SK-N-DZ (cell line): ENCODE data around the gene SEC24C.
"Not testable (repeated sequence)": the region's sequence is repeated elsewhere in the genome, so short reads cannot be mapped to it uniquely, and the experiment has no call there.

ENCODE experiments used
- DNase-seq: peaks from one replicate; pipeline ENCODE4 v3.0.0-alpha.2; 2015; ENCODE audit warnings: low spot score

Gene SEC24C

DNA sequence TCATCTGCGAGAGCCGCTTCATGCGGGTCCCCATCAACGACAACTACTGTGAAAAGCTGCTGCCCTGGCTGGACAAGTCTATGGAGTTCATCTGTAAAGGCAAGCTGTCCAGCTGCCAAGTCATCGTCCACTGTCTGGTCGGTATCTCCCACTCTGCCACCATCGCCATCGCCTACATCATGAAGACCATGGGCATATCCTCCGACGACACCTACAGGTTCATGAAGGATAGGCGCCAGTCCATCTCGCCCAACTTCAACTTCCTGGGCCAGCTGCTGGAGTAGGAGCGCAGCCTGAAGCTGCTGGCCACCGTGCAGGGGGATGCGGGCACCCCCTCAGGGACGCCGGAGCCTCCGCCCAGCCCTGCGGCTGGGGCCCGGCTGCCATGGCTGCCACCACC lies 11.7 kb upstream of the SEC24C start:
- DNase-seq: no peak

DNA sequence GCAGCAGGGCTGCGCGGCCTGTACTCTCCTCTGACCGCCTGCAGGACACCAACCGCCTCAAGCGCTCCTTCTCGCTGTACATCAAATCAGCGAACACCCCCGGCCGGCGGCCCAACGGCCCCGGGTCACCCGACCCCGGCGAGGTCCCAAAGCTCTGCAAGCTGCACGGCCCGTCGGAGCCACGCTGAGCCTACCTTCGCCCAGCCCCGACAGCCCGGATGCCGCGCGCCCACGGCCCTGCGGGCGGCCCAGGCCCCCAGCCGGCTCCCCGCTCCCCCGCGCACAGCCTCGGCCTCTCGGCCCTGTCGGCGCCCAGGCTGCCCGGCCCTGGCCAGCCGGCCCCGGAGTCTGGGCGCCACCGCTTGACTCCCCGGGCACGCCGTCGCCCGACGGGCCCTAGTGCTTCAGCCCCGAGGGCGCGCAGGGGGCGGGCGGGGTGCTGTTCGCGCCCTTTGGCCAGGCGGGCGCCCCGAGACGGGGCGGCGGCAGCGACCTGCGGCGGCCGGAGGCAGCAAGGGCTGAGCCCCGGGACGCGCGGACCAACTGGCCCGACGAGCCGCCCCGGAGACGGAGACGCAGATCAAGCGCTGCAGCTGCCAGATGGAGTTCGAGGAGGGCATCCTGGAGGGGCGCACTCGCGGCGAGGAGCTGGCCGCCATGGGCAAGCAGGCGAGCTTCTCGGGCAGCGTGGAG lies 11.1 kb upstream of the SEC24C start:
- DNase-seq: no peak

DNA sequence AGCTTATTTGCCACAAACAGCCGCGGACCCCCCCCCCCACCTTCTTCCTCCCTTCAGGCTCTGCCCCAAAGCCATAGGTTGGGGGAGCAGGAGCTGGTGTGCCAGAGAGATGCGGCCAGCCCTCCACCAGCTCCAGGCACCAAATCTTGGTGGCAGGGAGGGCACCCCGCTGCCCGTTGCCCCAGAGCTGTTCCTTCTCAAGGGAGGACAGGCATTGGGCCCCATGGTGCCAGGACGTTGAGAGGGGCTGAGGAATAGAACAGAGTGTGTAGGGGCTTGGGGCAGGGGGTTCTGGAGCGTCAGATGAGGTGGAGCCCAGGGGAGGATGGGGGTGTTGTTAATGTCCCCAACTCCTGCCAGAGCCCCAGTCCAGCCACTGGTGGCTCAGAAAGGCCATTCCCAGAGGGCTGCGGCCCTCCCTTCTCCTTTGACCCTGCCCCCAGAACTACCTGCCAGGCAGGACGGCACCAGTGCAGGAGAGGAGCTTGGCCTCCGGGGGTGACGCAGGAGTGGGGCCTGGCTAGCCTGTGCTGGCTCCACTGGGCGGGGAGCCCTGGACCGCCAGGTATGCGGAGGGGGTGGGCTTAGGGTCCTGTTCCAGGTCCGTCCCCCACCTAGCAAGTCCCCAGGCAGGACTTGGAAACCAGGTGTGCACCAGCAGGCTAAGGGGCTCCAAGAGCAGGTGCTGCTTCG lies 10.0 kb upstream of the SEC24C start:
- DNase-seq: no peak

DNA sequence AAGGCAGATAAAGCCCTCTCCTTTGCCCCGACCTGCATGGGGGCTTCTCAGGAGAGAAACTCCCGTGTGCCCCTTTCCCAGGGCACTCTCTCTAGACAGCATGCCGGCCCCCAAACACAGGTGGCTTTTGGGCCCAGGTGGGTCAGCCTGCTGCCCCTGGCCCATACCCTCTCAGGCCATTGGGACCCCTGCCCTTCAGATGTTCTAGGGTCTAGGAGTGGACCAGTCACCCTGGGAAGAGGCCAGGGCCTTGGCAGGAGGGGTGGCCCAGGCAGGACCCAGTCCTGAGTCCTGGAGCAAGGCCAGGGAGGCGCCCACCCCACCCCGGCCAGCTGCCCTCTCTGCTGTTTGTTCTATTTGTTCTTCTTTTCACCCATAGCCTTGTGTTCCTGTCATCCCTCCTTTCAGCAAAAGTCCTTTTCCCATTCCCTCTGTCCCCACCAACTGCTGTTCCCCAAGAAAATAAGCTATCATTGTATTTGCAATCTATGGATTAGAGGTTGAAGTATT lies 9.3 kb upstream of the SEC24C start:
- no peak for DNase-seq

DNA sequence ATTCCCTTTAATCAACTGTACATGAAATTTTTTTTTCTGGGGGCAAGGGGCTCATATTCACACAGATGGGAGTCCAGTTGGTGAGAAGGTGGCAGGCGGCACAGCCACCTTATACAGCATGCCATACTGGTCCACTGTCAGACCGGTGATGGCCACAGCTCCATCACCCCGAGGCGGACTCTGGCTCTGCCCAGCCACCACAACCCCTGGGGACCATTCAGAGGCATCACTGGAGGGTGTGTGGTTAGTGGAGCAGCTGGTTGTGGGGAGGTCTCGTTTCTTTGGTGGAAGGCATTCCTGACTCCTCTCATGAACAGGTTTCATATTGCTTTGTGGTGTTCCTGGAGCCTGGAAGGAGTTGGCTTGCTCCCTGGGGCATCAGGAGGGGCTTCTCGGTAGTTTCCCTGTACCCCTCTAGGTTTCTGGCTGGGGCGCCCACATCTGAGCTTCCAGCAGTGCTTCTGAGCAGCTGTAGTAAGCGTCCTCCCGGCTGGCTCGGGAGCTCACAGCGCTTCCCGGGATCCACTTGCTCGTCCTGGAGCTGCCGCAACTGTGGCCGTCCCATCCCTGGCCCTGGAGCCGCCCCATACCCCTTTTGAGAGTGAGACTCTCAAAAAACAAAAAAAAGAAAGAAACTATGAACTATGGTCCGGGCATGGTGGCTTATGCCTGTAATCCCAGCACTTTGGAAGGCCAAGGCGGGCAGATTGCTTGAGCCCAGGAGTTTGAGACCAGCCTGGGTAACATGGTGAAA lies 3.5 kb upstream of the SEC24C start:
- DNase-seq: not testable (repeated sequence)

DNA sequence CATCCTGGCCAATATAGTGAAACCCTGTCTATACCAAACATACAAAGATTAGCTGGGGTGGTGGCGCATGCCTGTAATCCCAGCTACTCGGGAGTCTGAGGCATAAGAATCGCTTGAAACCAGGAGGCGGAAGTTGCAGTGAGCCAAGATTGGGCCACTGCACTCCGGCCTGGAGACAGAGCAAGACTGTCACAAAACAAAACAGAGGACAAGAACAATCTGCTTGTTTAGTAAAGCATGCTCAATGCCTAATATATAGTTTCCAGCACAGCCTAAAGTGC lies 1.8 kb upstream of the SEC24C start:
- no peak for DNase-seq

DNA sequence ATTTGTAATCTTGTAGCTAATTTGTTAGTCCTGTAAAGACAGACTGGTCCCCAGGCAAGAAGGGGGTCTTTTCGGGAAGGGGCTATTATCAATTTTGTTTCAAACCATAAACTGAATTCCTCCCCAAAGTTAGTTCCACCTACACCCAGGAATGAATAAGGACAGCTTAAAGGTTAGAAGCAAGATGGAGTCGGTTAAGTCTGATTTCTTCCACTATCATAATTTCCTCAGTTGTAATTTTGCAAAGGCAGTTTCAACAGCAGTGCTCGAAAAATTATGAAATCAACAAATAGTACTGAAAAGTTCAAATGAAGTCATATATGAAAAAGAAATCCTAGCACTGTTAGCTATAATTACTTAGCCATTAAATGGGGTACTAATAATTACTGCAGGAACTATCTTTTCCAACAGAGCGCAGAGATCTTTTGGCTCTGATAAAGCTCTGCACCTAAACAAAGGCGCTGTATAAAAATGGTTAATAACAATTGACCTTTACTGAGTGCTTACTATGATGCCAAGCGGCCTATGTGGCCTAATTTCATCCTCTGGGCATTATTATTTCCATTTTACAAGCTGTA lies 756 bp upstream of the SEC24C start:
- no peak for DNase-seq

DNA sequence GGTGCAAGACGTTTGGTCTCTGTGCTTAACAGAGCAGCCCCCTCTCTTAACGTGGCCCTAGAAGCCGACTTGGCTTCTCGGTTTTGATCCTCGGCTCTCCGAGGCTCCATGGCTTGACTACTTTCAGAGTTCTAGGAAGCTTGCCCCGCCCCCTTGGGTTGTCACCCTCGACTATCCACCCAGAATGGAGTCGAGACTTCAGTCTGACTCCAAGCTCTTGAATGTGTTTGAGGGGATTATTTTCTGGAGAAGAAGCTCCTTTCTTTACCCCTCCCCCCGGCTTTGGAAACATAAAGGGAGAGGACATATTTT lies 448 bp downstream of the SEC24C start:
- no peak for DNase-seq

DNA sequence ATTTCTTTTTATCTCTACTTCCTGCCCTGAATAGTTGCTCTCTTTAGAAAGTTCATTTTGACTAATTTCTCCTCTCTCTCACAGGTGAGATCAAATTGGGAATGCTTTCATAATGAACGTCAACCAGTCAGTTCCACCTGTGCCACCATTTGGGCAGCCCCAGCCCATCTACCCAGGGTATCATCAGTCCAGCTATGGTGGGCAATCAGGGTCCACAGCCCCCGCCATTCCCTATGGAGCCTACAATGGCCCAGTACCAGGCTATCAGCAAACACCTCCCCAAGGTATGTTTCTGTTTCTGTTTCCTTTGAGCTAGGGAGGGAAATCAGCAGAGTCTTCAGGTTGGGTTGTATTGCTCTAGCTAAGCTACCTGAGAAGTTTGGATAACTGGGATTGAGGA lies 2.5 kb downstream of the SEC24C start:
- DNase-seq: no peak

DNA sequence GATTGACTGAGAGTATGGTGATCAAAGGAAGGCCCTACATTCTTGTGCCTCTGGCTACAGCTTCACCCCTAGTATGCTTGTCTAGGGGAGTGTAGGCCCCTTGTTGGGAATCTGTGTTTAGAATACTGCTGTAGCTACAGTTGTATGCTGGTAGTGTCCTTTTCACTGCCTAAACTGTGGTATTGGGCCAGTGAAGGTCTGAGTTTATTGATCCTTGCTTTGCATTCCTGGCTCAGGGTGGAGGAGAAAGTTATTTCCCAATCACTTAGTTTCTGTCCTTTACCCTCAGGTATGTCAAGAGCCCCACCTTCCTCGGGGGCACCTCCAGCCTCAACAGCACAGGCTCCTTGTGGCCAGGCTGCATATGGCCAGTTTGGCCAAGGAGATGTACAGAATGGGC lies 6.6 kb downstream of the SEC24C start:
- no peak for DNase-seq

DNA sequence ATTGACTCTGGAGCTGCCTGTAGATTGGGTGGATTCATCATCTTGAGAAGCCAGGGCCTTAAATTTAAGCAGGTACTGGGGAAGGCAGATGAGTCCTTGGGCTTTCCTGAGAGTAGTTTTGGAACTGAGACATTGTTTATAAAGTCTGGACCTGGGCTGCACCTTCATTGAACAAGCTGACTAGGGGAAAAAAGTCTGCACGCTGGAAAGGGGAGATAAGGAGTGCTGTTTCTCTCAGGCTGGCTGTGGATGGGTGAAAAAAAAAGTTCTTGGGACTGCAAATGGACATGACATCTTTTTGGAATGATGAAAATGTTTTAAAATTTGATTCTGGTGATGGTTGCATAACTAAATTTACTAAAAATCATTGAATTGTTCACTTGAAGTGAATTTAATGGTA lies 12.0 kb downstream of the SEC24C start:
- no peak for DNase-seq

DNA sequence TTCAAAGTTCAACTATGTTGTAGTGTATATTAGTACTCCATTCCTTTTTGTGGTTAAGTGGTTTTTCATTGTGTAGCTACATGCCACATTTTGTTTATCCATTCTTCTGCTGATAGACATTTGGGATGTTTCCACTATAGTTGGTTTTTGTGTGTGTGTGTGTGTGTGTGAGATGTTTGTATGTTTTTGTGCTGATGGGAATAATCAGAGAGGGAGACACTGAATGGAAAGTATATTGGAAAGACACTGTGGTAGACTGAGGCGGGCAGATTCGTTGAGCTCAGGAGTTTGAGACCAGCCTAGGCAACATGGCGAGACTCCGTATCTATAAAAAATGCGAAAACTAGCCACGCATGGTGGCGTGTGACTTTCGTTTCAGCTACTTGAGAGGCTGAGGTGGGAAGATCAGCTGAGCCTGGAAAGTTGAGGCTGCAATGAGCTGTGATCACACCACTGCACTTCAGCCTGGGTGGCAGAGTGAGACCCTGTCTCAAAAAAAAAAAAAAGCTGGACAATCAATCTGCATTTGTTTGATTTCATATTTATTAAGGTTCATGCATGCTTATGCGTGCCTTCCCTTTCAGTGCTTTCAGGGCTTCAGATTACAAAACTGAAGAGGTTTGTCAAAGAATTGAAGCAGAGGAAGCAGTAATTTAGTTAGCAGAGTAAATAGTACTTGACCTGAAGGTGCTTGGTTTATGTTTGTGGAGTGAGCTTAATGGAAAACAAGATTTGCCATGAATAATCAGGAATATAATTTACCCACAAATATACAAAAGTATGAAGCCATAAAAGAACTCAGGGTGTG lies 14.7 kb downstream of the SEC24C start:
- DNase-seq: no peak

DNA sequence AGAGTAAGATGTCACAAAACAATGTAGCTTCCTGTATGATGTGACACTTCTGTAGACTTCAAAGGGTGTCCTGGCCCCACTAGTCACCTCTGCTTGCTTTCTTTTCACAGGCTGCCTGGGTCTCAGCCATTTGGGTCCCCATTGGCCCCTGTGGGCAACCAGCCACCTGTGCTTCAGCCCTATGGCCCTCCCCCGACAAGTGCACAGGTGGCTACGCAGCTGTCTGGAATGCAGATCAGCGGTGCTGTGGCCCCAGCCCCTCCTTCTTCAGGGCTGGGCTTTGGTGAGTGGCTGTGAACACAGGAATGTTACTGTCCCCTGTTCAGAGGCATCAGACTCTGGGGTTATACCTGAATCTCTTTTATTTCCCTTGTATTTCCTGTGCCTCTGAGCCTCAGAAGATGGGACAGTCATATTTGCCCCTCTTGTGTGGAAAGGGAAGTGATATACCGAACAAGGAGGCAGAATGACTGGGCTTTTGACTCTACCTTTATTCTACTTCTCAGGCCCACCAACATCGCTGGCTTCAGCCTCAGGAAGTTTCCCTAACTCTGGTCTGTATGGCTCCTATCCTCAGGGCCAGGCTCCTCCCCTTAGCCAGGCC lies 15.4 kb downstream of the SEC24C start:
- no peak for DNase-seq

DNA sequence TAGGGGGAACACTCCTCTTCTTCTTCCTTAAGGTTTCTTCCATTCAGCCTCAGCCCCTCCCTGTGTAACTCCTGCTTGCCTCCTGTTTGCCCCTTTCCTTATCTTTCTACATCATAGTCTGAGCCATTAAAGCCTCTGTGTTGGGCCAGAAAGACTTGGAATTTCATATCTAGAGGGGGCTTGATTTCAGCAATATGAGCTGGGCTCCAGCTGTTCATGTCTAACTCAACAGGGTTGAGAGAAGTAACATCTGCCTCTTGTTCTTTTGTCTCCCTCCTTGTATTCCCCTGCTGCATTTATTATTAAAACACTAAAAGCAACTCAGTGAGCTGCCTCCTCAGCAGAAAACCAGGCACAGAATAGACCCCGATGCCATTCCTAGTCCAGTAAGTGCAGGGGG lies 17.6 kb downstream of the SEC24C start:
- no peak for DNase-seq

DNA sequence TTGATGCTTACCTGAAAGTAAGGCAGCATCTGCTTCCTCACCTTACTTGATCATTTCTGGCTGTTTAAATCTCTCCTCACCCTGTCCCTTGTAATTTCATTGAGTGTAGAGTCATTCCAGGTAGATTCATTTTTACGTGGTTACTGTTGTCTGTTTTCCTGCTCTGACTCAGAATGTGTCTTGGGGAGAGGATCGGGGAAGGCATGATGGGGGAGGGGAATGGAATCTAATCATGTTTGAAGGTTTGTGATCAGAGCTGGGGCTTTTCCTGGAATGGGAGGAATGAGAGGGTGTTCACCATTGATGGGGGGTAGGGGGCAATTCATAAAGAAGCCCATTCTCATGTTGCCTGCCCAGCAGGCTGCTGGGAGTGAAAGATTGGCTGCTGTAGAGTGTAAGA lies 18.7 kb downstream of the SEC24C start:
- no peak for DNase-seq

DNA sequence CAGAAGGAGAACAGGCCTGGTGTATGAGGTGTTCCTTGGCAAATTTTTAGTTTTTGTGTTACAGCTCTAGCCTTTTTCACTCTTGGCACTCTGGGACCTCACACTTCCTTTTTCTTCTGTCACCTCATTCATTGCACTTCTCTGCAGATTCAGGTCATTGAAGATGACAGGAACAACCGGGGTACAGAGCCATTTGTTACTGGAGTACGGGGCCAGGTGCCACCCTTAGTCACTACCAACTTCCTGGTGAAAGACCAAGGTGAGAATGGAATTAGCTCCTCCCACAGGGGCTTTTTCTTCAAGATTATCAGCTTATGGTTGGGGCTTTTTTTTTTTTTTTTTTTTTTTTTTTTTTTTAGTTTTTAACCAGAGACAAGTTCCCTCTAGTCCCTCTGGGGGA lies 19.2 kb downstream of the SEC24C start:
- no peak for DNase-seq

DNA sequence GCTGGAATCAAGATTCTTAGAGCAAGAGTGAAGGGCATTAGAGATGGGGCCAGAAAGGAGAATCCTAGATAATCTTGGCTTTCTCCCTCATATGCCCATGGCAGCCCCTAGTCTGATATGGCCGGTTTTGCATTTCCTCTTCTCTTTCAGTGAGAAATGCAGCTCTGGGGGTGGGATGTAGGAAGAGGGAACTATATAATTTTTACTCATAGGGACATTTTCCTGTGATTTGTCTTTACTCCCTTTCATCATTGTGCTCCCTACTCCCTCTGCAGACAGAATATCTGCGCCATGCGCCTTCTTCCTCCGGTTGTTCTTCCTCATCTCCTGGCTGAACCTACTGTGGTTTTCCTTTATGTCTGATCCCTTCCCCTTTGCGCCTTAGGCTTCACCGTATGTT lies 20.9 kb downstream of the SEC24C start:
- no peak for DNase-seq

DNA sequence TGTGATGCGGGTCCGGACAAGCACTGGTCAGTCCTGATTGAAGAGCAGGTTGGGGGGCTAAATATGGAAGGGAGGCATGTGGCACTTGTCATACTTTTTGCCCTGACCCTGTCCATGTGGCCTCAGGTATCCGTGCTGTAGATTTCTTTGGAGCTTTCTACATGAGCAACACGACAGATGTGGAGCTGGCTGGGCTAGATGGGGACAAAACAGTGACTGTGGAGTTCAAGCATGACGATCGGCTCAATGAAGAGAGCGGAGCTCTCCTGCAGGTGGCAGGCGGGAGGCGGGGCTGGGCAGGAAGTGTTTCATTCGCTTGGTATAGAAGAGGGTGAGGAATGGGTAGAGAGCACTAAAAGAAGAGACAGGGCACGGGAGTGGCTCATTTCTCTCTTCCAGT lies 24.7 kb downstream of the SEC24C start:
- DNase-seq: no peak

DNA sequence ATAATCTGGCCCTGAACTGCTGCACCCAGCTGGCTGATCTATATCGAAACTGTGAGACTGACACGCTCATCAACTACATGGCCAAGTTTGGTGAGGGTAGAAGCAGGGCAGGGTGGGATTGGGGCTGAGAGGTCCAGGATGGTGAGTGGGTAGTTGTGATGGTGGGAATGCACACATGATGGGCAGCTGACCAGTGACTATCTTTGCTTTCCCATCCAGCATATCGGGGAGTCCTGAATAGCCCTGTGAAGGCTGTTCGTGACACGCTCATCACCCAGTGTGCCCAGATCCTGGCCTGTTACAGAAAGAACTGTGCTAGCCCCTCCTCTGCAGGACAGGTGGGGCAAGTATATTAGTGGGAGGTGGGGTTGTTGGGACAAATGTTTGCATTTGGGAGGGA lies 25.2 kb downstream of the SEC24C start:
- DNase-seq: no peak

DNA sequence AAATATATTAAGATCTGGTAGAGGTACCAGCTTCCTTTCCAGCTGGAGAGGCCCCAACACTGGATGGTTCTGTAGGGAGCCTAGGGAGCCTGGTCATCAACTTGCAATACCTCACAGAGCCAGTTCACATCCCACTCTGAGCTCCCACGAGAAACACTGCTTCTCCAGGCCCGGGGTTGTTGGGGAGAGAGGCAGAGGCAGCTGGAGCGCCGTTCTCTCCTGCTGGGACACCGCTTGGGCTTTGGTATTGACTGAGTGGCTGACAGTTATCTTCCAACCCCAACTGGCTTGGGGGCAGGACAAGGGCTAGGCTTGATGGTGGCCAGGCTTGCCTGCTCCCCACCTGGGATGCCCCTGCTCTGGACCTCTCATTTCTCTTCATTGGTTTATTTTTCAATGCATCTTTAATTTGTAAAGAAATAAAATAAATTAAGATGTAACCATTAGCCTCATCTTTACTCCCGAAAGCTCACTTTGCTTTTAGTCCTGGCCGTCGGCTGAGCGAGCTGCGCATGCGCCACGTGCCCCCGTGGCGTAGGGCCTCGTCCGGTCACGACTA lies 27.6 kb downstream of the SEC24C start:
- no peak for DNase-seq
